NCI-H82 (cell line): Measurements from ENCODE around the gene HNRNPLL.
A peak's percentile ranks its signal among the peaks of the same experiment; 100 is the strongest.

ENCODE experiments used
- DNase-seq: peaks from one replicate; lab custom pipeline; 2025; lab: John Stamatoyannopoulos, UW

The HNRNPLL gene

GRCh38 chr2:38527338-38528007 lies 75.3 kb downstream of the HNRNPLL start:
- no peak for DNase-seq

- DNase-seq, result no peak
Observed at GRCh38 chr2:38526195-38526594, 76.5 kb downstream of the HNRNPLL start.

GRCh38 chr2:38524580-38524979 lies 78.1 kb downstream of the HNRNPLL start:
- peak; percentile 75 for DNase-seq

GRCh38 chr2:38523728-38524437 lies 78.8 kb downstream of the HNRNPLL start:
- peak; percentile 38 for DNase-seq

GRCh38 chr2:38522754-38523349 lies 79.9 kb downstream of the HNRNPLL start:
- peak; percentile 64 for DNase-seq

GRCh38 chr2:38521835-38522234 lies 80.9 kb downstream of the HNRNPLL start:
- DNase-seq, result no peak

GRCh38 chr2:38517284-38517683 lies 85.4 kb downstream of the HNRNPLL start:
- no peak for DNase-seq

GRCh38 chr2:38516526-38516925 lies 86.2 kb downstream of the HNRNPLL start:
- DNase-seq, result no peak

GRCh38 chr2:38516122-38516521 lies 86.6 kb downstream of the HNRNPLL start:
- DNase-seq, result no peak

GRCh38 chr2:38515155-38516074 lies 87.3 kb downstream of the HNRNPLL start:
- peak; percentile 30 for DNase-seq

- no peak for DNase-seq
Observed at GRCh38 chr2:38514603-38515154, 88.0 kb downstream of the HNRNPLL start.

- DNase-seq, result no peak
Observed at GRCh38 chr2:38512211-38512610, 90.5 kb downstream of the HNRNPLL start.
